ENCODE measurements around the gene TAOK1.

TAOK1 gene

GRCh38 chr17:29591737-29592608, 201.8 kb downstream of the TAOK1 start:
- 0 out of 2 replicates have a peak, but pooled peaks cover 9% of the 10 kb centered on the region for H4K20me1 ChIP-seq (ENCODE audit: control insufficient read depth, insufficient read depth, low read depth, low read length)
- H3K27ac ChIP-seq (ENCODE audit: low read depth, low read length), result peak overlapping the region; percentile 59
- H3K27me3 ChIP-seq (ENCODE audit: control insufficient read depth, low read length), result no peaks in the 10 kb centered on the region
- TF ChIP-seq EZH2phosphoT487 (IDR thresholded peaks at IDR 0.05; ENCODE audit: borderline replicate concordance, low read length), result no peak
- TF ChIP-seq, protein P1, sequence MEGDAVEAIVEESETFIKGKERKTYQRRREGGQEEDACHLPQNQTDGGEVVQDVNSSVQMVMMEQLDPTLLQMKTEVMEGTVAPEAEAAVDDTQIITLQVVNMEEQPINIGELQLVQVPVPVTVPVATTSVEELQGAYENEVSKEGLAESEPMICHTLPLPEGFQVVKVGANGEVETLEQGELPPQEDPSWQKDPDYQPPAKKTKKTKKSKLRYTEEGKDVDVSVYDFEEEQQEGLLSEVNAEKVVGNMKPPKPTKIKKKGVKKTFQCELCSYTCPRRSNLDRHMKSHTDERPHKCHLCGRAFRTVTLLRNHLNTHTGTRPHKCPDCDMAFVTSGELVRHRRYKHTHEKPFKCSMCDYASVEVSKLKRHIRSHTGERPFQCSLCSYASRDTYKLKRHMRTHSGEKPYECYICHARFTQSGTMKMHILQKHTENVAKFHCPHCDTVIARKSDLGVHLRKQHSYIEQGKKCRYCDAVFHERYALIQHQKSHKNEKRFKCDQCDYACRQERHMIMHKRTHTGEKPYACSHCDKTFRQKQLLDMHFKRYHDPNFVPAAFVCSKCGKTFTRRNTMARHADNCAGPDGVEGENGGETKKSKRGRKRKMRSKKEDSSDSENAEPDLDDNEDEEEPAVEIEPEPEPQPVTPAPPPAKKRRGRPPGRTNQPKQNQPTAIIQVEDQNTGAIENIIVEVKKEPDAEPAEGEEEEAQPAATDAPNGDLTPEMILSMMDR (IDR thresholded peaks at IDR 0.05; ENCODE audit: low read depth, low read length, poor library complexity, severe bottlenecking), result peak; percentile 97
- H3K4me2 ChIP-seq (ENCODE audit: low read length), result peak overlapping the region; percentile 94
- peaks cover 13% of the 10 kb centered on the region for H3F3A ChIP-seq (ENCODE audit: control insufficient read depth, insufficient read depth)
- no peaks in the 10 kb centered on the region for H3K9me2 ChIP-seq (replicated peaks; ENCODE audit: control insufficient read depth, low read length)
- peaks cover 63% of the 10 kb centered on the region for H3K79me2 ChIP-seq (ENCODE audit: control insufficient read depth, low read length)
- H3K36me3 ChIP-seq (ENCODE audit: control insufficient read depth, low read length), result 0 out of 2 replicates have a peak, but pooled peaks cover 6% of the 10 kb centered on the region
- H3K4me3 ChIP-seq (ENCODE audit: low read length), result peak overlapping the region; percentile 74
- peaks cover 60% of the 10 kb centered on the region for H3K4me1 ChIP-seq (ENCODE audit: control insufficient read depth, low read length)
- no peaks in the 10 kb centered on the region for H3K9me3 ChIP-seq (ENCODE audit: control insufficient read depth, insufficient read depth, low read length)

GRCh38 chr17:29592850-29593551, 202.8 kb downstream of the TAOK1 start, which contains the start of gene ANKRD13B:
TSS of gene ANKRD13B (plus strand) at chr17:29593132. CDS start at chr17:29593622, 490 bp downstream.
- H3K36me3 ChIP-seq (ENCODE audit: control insufficient read depth, low read length), result 0 out of 2 replicates have a peak, but pooled peaks cover 6% of the 10 kb centered on the region
- H3K27me3 ChIP-seq (ENCODE audit: control insufficient read depth, low read length), result no peaks in the 10 kb centered on the region
- H3K79me2 ChIP-seq (ENCODE audit: control insufficient read depth, low read length), result peaks cover 58% of the 10 kb centered on the region
- H3K27ac ChIP-seq (ENCODE audit: low read depth, low read length), result peak within 1 kb of the TSS; percentile 23
- peaks cover 13% of the 10 kb centered on the region for H3F3A ChIP-seq (ENCODE audit: control insufficient read depth, insufficient read depth)
- H3K9me2 ChIP-seq (replicated peaks; ENCODE audit: control insufficient read depth, low read length), result no peaks in the 10 kb centered on the region
- H3K4me3 ChIP-seq (ENCODE audit: low read length), result peak within 1 kb of the TSS; percentile 88
- no peaks in the 10 kb centered on the region for H3K9me3 ChIP-seq (ENCODE audit: control insufficient read depth, insufficient read depth, low read length)
- peak within 1 kb of the TSS; percentile 95 for H3K4me2 ChIP-seq (ENCODE audit: low read length)
- H4K20me1 ChIP-seq (ENCODE audit: control insufficient read depth, insufficient read depth, low read depth, low read length), result 0 out of 2 replicates have a peak, but pooled peaks cover 6% of the 10 kb centered on the region
- no peak for TF ChIP-seq EZH2phosphoT487 (IDR thresholded peaks at IDR 0.05; ENCODE audit: borderline replicate concordance, low read length)
- TF ChIP-seq, protein P1 (IDR thresholded peaks at IDR 0.05; ENCODE audit: low read depth, low read length, poor library complexity, severe bottlenecking), result no peak
- peaks cover 50% of the 10 kb centered on the region for H3K4me1 ChIP-seq (ENCODE audit: control insufficient read depth, low read length)

DNA sequence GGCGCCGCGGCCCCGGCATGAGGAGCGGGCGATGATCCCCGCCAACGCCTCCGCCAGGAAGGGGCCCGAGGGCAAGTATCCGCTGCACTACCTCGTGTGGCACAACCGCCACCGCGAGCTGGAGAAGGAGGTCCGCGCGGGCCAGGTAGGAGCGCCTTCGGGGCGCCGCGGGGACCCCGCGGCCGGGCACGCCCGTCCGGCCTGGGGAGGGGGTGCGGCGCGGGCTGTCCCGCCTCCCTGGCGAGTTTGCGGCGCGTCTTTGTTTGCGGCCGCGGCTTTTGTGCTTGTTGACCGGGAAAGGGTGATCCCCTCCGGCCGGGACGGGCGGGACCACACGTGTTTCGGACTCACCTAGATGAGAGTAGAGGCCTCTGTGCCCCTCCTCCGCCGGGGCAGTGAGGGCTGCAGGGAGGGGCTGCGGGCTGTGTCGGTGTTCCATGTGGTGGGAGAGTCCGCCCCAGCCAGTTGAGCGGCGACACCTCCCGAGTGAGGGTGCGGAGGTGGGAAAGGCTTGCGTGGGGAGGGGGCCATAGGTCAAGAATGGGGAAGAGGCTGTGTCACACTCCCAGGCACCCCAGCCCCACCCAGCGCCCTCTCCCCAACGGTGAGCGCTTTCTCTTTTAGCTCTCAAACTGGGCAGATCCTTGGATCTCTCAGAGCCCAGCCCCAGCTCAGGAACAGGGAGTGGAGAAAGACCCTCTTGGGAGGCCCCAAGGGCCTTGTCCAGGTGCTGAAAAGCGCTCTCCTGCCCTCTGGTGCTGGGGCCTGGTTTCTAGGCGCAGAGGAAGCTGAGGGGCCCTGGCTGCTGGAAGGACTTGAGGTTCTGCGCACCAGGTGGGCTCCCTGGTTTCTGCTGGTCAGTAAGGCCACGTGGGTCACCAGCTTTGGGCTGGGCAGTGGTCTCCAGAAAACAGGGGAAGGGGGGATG, 203.7 kb downstream of the TAOK1 start:
- Histone ChIP-seq H3K79me2 (ENCODE audit: control insufficient read depth, low read length) (peaks cover 51% of the 10 kb centered on the region), H3K9me2 (replicated peaks; ENCODE audit: control insufficient read depth, low read length) (no peaks in the 10 kb centered on the region), H3K27ac (ENCODE audit: low read depth, low read length) (no peak overlapping the region), H3K9me3 (ENCODE audit: control insufficient read depth, insufficient read depth, low read length) (no peaks in the 10 kb centered on the region), H3K4me1 (ENCODE audit: control insufficient read depth, low read length) (peaks cover 47% of the 10 kb centered on the region), H3F3A (ENCODE audit: control insufficient read depth, insufficient read depth) (peaks cover 13% of the 10 kb centered on the region), H4K20me1 (ENCODE audit: control insufficient read depth, insufficient read depth, low read depth, low read length) (no peaks in the 10 kb centered on the region), H3K4me3 (ENCODE audit: low read length) (peak overlapping the region; percentile 88), H3K4me2 (ENCODE audit: low read length) (peak overlapping the region; percentile 95), H3K36me3 (ENCODE audit: control insufficient read depth, low read length) (no peaks in the 10 kb centered on the region), H3K27me3 (ENCODE audit: control insufficient read depth, low read length) (no peaks in the 10 kb centered on the region)
- no peak for TF ChIP-seq EZH2phosphoT487 (IDR thresholded peaks at IDR 0.05; ENCODE audit: borderline replicate concordance, low read length)
- TF ChIP-seq, protein P1 (IDR thresholded peaks at IDR 0.05; ENCODE audit: low read depth, low read length, poor library complexity, severe bottlenecking), result peak; percentile 25
